AG04449 (cell line): Measurements from ENCODE around the gene HSD11B1L.

Experiments used
- CTCF ChIA-PET: fragments of 350-600 bp; formaldehyde crosslinking; extraction: SDS; loops from one replicate; lab custom pipeline; 2021; ENCODE audit warnings: antibody characterized with exemption; lab: Yijun Ruan, JAX
- POLR2A ChIA-PET: fragments of 400-600, 350-600 bp; formaldehyde crosslinking; extraction: SDS; loops from one replicate; lab custom pipeline; 2020; ENCODE audit warnings: antibody characterized with exemption, inconsistent platforms; lab: Yijun Ruan, JAX
- DNase-seq: peaks from one replicate; pipeline ENCODE4 v3.0.0-alpha.2; 2010; ENCODE audit warnings: low read depth, low spot score
- H3K4me3 ChIP-seq: 2 replicates; pipeline ENCODE4 v1.5.1; 2011; ENCODE audit warnings: low read depth, mild to moderate bottlenecking, control low read depth, low read length
- CTCF ChIP-seq: IDR thresholded peaks from one replicate; pipeline ENCODE4 v1.5.1; 2011; ENCODE audit warnings: mild to moderate bottlenecking, moderate library complexity, low read length, control low read depth, inconsistent platforms; ENCODE audit not compliant: insufficient read depth; ENCODE audit errors: missing control alignments

HSD11B1L gene

GRCh38 chr19:5695649-5696195 lies 14.9 kb downstream of the HSD11B1L start:
- no peak overlapping the region for H3K4me3 ChIP-seq
- ChIA-PET POLR2A (interaction anchor here (0.9 kb wide), 1 partner anchor 23 kb away, joined by 3 read pairs; no protein-coding TSS in a partner anchor), CTCF (no interaction called here)
- no peak for TF ChIP-seq CTCF
- no peak for DNase-seq

- TF ChIP-seq CTCF, result no peak
- no peak overlapping the region for H3K4me3 ChIP-seq
- no peak for DNase-seq
- CTCF ChIA-PET, result interaction anchor here (5.2 kb wide), 1 partner anchor 8 kb away, joined by 38 read pairs; the partner anchor contains the start of gene RPL36
- POLR2A ChIA-PET, result interaction anchor here (0.9 kb wide), 1 partner anchor 22 kb away, joined by 3 read pairs; no protein-coding TSS in a partner anchor
These were observed 15.6 kb downstream of the HSD11B1L start for GRCh38 chr19:5696196-5697021.

- CTCF ChIA-PET, result interaction anchor here (0.7 to 5.2 kb wide), 2 partner anchors 9 to 23 kb away, joined by 3 to 38 read pairs; partner anchors contain the start of genes CATSPERD and RPL36
- POLR2A ChIA-PET, result interaction anchor here (1.1 kb wide), 1 partner anchor 7 kb away, joined by 5 read pairs; the partner anchor contains the start of gene RPL36
- no peak overlapping the region for H3K4me3 ChIP-seq
- DNase-seq, result no peak
- no peak for TF ChIP-seq CTCF
These were observed 16.4 kb downstream of the HSD11B1L start for GRCh38 chr19:5697022-5697889.

- POLR2A ChIA-PET, result interaction anchor here (1.1 to 1.7 kb wide), 2 partner anchors 7 to 8 kb away, joined by 4 to 5 read pairs; partner anchors contain the start of gene RPL36
- TF ChIP-seq CTCF, result no peak
- DNase-seq, result no peak
- CTCF ChIA-PET, result interaction anchor here (0.7 to 5.2 kb wide), 3 partner anchors 7 to 23 kb away, joined by 3 to 38 read pairs (median 4); partner anchors contain the start of genes CATSPERD and RPL36
- H3K4me3 ChIP-seq, result no peak overlapping the region
These were observed 17.2 kb downstream of the HSD11B1L start for GRCh38 chr19:5697890-5698634.

- TF ChIP-seq CTCF, result no peak
- DNase-seq, result no peak
- no peak overlapping the region for H3K4me3 ChIP-seq
- CTCF ChIA-PET, result interaction anchor here (0.8 to 5.2 kb wide), 3 partner anchors 8 to 11 kb away, joined by 4 to 38 read pairs (median 5); partner anchors contain the start of gene RPL36
- POLR2A ChIA-PET, result interaction anchor here (1.1 to 1.7 kb wide), 3 partner anchors 8 to 9 kb away, joined by 4 to 5 read pairs (median 5); partner anchors contain the start of gene RPL36
These were observed 18.0 kb downstream of the HSD11B1L start for GRCh38 chr19:5698635-5699422.
